GM12878 (cell line): ENCODE measurements around the gene SRF. TPM values are rescaled to one million over a fixed set of nuclear protein-coding genes. Genes with fewer than 3 reads are reported as not detected.

ENCODE experiments used
- ATAC-seq: fragments of 200-7000 bp; cut with Tn5 transposase; 3 replicates; pipeline ENCODE4 v1.9.1; 2020; ENCODE audit warnings: mild to moderate bottlenecking, moderate library complexity
- BruUV-seq: library from RNA; stranded (reverse); fragments of 400-500 nt; replicated peaks from 2 replicates; lab custom pipeline; 2021; lab: Mats Ljungman, UMichigan
- CTCF ChIA-PET: fragments of 300-600 bp; sonication (Branson Sonifier 250); formaldehyde crosslinking; extraction: SDS; loops from one replicate; lab custom pipeline; 2021; ENCODE audit warnings: inconsistent platforms; lab: Yijun Ruan, JAX
- POLR2A ChIA-PET: fragments of 350-600 bp; formaldehyde crosslinking; extraction: SDS; loops from one replicate; lab custom pipeline; 2021; ENCODE audit warnings: inconsistent platforms; lab: Charles Lee
- RAD21 ChIA-PET: fragments of 300-600 bp; sonication (Branson Sonifier 250); formaldehyde crosslinking; loops from one replicate; lab custom pipeline; 2023; ENCODE audit warnings: antibody characterized with exemption; ENCODE audit not compliant: unreplicated experiment; lab: Charles Lee
- SMC1A ChIA-PET: fragments of 300-600 bp; sonication (Branson Sonifier 250); formaldehyde crosslinking; loops from one replicate; lab custom pipeline; 2023; ENCODE audit not compliant: unreplicated experiment, uncharacterized antibody; lab: Charles Lee
- DNase-seq: peaks from one replicate; pipeline ENCODE4 v3.0.0-alpha.2; 2011; ENCODE audit warnings: low read depth, low spot score
- FAIRE-seq: peaks from 3 replicates; lab custom pipeline; 2011; peaks lifted over from hg19 to GRCh38; lab: Jason Lieb, UNC
- H2AFZ ChIP-seq: 2 replicates; pipeline ENCODE4 v1.6.0; 2011; ENCODE audit warnings: low read depth, low read length, control low read depth; ENCODE audit not compliant: control insufficient read depth
- H3K27ac ChIP-seq: 2 replicates; pipeline ENCODE4 v1.5.1; 2011; ENCODE audit warnings: control low read depth; ENCODE audit not compliant: control insufficient read depth, insufficient read depth
- H3K27me3 ChIP-seq, 2 experiments: replicated peaks in 1 of 2; 2 replicates each; pipeline versions ENCODE4 v1.6.0 to v1.6.1; 2011; ENCODE audit warnings: low read length in 1 of 2; ENCODE audit not compliant: control insufficient read depth in 2 of 2, insufficient read depth in 2 of 2
- H3K36me3 ChIP-seq, 2 experiments: 2 replicates each; pipeline ENCODE4 v1.5.1; 2011; ENCODE audit warnings: low read length in 1 of 2; ENCODE audit not compliant: control insufficient read depth in 2 of 2, insufficient read depth in 2 of 2
- H3K4me1 ChIP-seq: 2 replicates; pipeline ENCODE4 v1.6.1; 2011; ENCODE audit warnings: mild to moderate bottlenecking, low read length, moderate library complexity, mixed read lengths; ENCODE audit not compliant: control insufficient read depth, insufficient read depth
- H3K4me2 ChIP-seq: 2 replicates; pipeline ENCODE4 v1.6.0; 2011; ENCODE audit warnings: control low read depth; ENCODE audit not compliant: control insufficient read depth, insufficient read depth
- H3K4me3 ChIP-seq: fragments of 200-600 bp; sonication (generic); 2 replicates; pipeline ENCODE4 v1.5.1; 2016
- H3K79me2 ChIP-seq: 2 replicates; pipeline ENCODE4 v1.6.0; 2011; ENCODE audit warnings: low read length; ENCODE audit not compliant: control insufficient read depth, insufficient read depth
- H3K9ac ChIP-seq: 2 replicates; pipeline ENCODE4 v1.8.0; 2011; ENCODE audit warnings: low read length, control low read depth, mixed read lengths; ENCODE audit not compliant: control insufficient read depth, insufficient read depth
- H3K9me3 ChIP-seq: replicated peaks from 3 replicates; pipeline ENCODE4 v1.5.1; 2011; ENCODE audit warnings: mild to moderate bottlenecking, low read length; ENCODE audit not compliant: control insufficient read depth, insufficient read depth
- H4K20me1 ChIP-seq: 2 replicates; pipeline ENCODE4 v1.6.0; 2011; ENCODE audit not compliant: control insufficient read depth, insufficient read depth
- BHLHE40 ChIP-seq, 2 experiments: fragments of 450-650 bp in 1 of 2; IDR thresholded peaks; 2 replicates each; pipeline ENCODE4 v1.6.1; 2011 to 2017; ENCODE audit warnings: low read depth in 2 of 2, borderline replicate concordance in 1 of 2, improper control_type of control experiment in 1 of 2, low read length in 1 of 2, mild to moderate bottlenecking in 1 of 2
- HDGF ChIP-seq: fragments of 450-650 bp; IDR thresholded peaks from 2 replicates; pipeline ENCODE4 v1.6.1; 2016; ENCODE audit warnings: antibody characterized with exemption
- MLLT1 ChIP-seq: fragments of 450-650 bp; IDR thresholded peaks from 2 replicates; pipeline ENCODE4 v1.6.1; 2016; ENCODE audit warnings: mild to moderate bottlenecking
- NRF1 ChIP-seq: conservative IDR thresholded peaks from 2 replicates; pipeline ENCODE4 v1.6.1; 2011; ENCODE audit warnings: mild to moderate bottlenecking, low read depth, low read length, improper control_type of control experiment
- POLR2A ChIP-seq: IDR thresholded peaks from 2 replicates; pipeline ENCODE4 v1.6.1; 2011; ENCODE audit warnings: low read depth, mild to moderate bottlenecking, low read length
- POLR2AphosphoS5 ChIP-seq: IDR thresholded peaks from 2 replicates; pipeline ENCODE4 v1.6.1; 2011; ENCODE audit warnings: mild to moderate bottlenecking, low read length, inconsistent platforms
- TCF3 ChIP-seq: IDR thresholded peaks from 2 replicates; pipeline ENCODE4 v1.6.1; 2012; ENCODE audit warnings: low read depth, mild to moderate bottlenecking, low read length, borderline replicate concordance; ENCODE audit not compliant: insufficient read depth
- WGBS: methylation state at CpG from one replicate; pipeline ENCODE4 v1.1.6; 2016; ENCODE audit warnings: low lambda C conversion rate; ENCODE audit not compliant: insufficient replicate concordance, insufficient coverage; ENCODE audit errors: missing lambda C conversion rate; 5-methylcytosine and 5-hydroxymethylcytosine counted together
- in situ Hi-C: fragments of 300-500 bp; cut with MboI; formaldehyde crosslinking; loops from 9 replicates; pipeline ENCODE4 v1.14.3; 2018; ENCODE audit warnings: mixed read lengths
- intact Hi-C: fragments of 100-400 bp; cut with micrococcal nuclease; formaldehyde crosslinking; loops from one replicate; pipeline ENCODE4 v1.14.2; 2022; ENCODE audit not compliant: unreplicated experiment
- polyA plus RNA-seq, 11 experiments: library from polyadenylated mRNA; depleted of rRNA in 4 of 11; unstranded in 6 of 11; stranded (reverse) in 5 of 11; fragments of >200 nt; fragmentation: Nextera tagmentation in 4 of 11; fragmentation: Illumina TruSeq in 1 of 11; extraction: Ambion mirVana in 4 of 11; extraction: Trizol in 1 of 11; gene quantifications; 1 replicate in 1 of 11; 2 replicates in 10 of 11; pipeline versions ENCODE4 v1.2.1 to v1.2.3, GENCODE V29; 2011 to 2016; ENCODE audit warnings: inconsistent platforms in 2 of 11, missing spikeins in 2 of 11, low read depth in 1 of 11
- total RNA-seq, 4 experiments: library from RNA; depleted of rRNA in 3 of 4; stranded (reverse); fragments of >200 nt in 3 of 4; fragmentation: Illumina TruSeq in 1 of 4; extraction: Trizol in 1 of 4; gene quantifications; 2 replicates each; pipeline versions ENCODE4 v1.2.1 to v1.2.3, GENCODE V29; 2013 to 2021
- TF ChIP-seq, protein P1 (sequence below): fragments of 450-650 bp; IDR thresholded peaks from 2 replicates; pipeline ENCODE4 v1.6.1; 2017; ENCODE audit warnings: mild to moderate bottlenecking, moderate library complexity

SRF gene
- total and polyA plus RNA-seq, 10 of the 15 experiments (the other 5 are each of a cell fraction or from before 2014, with no cell fraction given), result 2.3 to 56.3 (median 28.2) TPM

DNA sequence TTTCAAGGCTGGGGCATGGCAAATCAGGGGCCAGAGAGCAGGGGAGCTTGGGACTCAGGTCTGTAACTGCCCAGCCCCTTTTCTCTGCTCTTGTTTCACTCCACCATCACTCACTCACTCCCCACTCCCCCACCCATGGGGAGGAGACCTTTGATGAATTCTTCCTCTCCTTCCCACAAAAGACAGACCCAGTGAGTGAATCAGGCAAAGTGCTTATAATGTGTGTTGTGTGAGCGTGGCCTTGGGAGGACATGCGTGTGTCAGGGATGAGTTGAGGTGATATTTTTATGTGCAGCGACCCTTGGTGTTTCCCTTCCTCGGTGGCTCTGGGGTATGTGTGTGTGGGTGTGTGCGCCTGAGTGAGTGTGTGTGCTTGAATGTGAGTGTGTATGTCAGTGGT lies 9.9 kb downstream of the SRF start:
- Histone ChIP-seq H3K4me2 (no peak overlapping the region), H3K4me3 (no peak overlapping the region), H3K9ac (no peak overlapping the region), H3K27me3 (no peaks in the 10 kb centered on the region), H3K27ac (peak overlapping the region; percentile 59; the same call in 1 of the 2 replicates), H3K4me1 (peaks cover 17% of the 10 kb centered on the region), H3K79me2 (peaks cover 14% of the 10 kb centered on the region), H3K36me3 (peaks cover 26% of the 10 kb centered on the region in 2 experiments), H4K20me1 (no peaks in the 10 kb centered on the region), H2AFZ (no peak overlapping the region), H3K9me3 (no peaks in the 10 kb centered on the region)
- no TSS peak for BruUV-seq
- ChIA-PET CTCF (no interaction called here), SMC1A (no interaction called here), RAD21 (no interaction called here), POLR2A (no interaction called here)
- no peak for DNase-seq
- intact Hi-C loops (no loop called here), in situ Hi-C loops (no loop called here)
- peak; percentile 27 for FAIRE-seq
- 62% methylated on average over 5 of the region's 5 CpGs for WGBS
- no peak for ATAC-seq
- peak; percentile 72; the same call in 1 of the 2 replicates for TF ChIP-seq POLR2AphosphoS5
- peak; percentile 49; the same call in 1 of the 2 replicates for TF ChIP-seq POLR2A
- no peak for TF ChIP-seq NRF1
- TF ChIP-seq, all 136 proteins: peak for 2

DNA sequence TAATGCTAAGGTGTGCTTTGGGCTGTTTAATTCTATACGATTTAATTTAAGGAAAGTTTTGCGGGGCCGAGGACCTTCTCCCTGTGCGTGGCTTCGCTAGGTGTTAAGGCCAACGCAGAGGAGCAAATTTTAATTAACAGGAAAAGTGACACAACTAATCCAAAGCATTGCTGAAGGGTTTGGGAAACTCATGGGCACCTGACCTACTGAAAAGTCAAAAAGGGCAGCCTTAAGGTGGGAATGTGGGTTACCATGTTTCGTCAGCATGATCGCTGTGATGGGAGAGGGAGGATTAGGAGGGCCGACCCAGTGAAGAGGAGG lies 10.5 kb downstream of the SRF start:
- in situ Hi-C loops, result no loop called here
- Histone ChIP-seq H2AFZ (peak overlapping the region; percentile 83), H3K27ac (peak overlapping the region; percentile 59), H3K9ac (peak overlapping the region; percentile 66), H3K9me3 (no peaks in the 10 kb centered on the region; the same call in 2 of the 3 replicates), H3K4me2 (peak overlapping the region; percentile 84), H3K79me2 (peaks cover 11% of the 10 kb centered on the region), H3K27me3 (no peaks in the 10 kb centered on the region), H3K4me1 (peaks cover 13% of the 10 kb centered on the region), H4K20me1 (no peaks in the 10 kb centered on the region), H3K36me3 (peaks cover 20 to 21% of the 10 kb centered on the region in 2 experiments), H3K4me3 (peak overlapping the region; percentile 69)
- ChIA-PET RAD21 (interaction anchor here (0.6 kb wide), 1 partner anchor 451 kb away, joined by 3 read pairs; no protein-coding TSS in a partner anchor), POLR2A (interaction anchor here (0.8 to 2.2 kb wide), 6 partner anchors 9 to 389 kb away, joined by 3 to 11 read pairs (median 5); partner anchors contain the start of genes KLC4 and MRPL2), CTCF (interaction anchor here (1.0 kb wide), 2 partner anchors 9 to 48 kb away, joined by 5 to 7 read pairs; partner anchors contain the start of gene DNPH1), SMC1A (no interaction called here)
- intact Hi-C loops, result no loop called here
- FAIRE-seq (peak; percentile 91), ATAC-seq (no peak), DNase-seq (no peak)
- TF ChIP-seq BHLHE40 (IDR thresholded peaks at IDR 0.05; ENCODE audit: borderline replicate concordance in 1 of 2, low read depth in 2 of 2, low read length in 1 of 2) (no peak), HDGF (peak; percentile 63; the same call in 1 of the 2 replicates), TCF3 (no peak), MLLT1 (peak; percentile 29; the same call in 1 of the 2 replicates)
- TF ChIP-seq, protein P1, sequence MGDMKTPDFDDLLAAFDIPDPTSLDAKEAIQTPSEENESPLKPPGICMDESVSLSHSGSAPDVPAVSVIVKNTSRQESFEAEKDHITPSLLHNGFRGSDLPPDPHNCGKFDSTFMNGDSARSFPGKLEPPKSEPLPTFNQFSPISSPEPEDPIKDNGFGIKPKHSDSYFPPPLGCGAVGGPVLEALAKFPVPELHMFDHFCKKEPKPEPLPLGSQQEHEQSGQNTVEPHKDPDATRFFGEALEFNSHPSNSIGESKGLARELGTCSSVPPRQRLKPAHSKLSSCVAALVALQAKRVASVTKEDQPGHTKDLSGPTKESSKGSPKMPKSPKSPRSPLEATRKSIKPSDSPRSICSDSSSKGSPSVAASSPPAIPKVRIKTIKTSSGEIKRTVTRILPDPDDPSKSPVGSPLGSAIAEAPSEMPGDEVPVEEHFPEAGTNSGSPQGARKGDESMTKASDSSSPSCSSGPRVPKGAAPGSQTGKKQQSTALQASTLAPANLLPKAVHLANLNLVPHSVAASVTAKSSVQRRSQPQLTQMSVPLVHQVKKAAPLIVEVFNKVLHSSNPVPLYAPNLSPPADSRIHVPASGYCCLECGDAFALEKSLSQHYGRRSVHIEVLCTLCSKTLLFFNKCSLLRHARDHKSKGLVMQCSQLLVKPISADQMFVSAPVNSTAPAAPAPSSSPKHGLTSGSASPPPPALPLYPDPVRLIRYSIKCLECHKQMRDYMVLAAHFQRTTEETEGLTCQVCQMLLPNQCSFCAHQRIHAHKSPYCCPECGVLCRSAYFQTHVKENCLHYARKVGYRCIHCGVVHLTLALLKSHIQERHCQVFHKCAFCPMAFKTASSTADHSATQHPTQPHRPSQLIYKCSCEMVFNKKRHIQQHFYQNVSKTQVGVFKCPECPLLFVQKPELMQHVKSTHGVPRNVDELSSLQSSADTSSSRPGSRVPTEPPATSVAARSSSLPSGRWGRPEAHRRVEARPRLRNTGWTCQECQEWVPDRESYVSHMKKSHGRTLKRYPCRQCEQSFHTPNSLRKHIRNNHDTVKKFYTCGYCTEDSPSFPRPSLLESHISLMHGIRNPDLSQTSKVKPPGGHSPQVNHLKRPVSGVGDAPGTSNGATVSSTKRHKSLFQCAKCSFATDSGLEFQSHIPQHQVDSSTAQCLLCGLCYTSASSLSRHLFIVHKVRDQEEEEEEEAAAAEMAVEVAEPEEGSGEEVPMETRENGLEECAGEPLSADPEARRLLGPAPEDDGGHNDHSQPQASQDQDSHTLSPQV, result no peak
- 61% methylated on average over 9 of the region's 9 CpGs for WGBS
- no TSS peak for BruUV-seq
